K562 (cell line): Measurements from ENCODE around the gene TYW3. TPM values are rescaled to one million over a fixed set of nuclear protein-coding genes. Genes with fewer than 3 reads are reported as not detected.

ENCODE experiments used
- TEAD2 ChIP-seq: fragments of 450-650 bp; IDR thresholded peaks from 2 replicates; pipeline ENCODE4 v1.6.1; 2016; ENCODE audit warnings: missing genetic modification characterization, control low read depth, missing compliant biosample characterization
- TGIF2 ChIP-seq: sonication (generic); formaldehyde crosslinking; IDR thresholded peaks from 2 replicates; pipeline ENCODE4 v1.8.1; 2022; ENCODE audit warnings: mild to moderate bottlenecking, missing genetic modification reagents, moderate library complexity
- ZBTB40 ChIP-seq, 2 experiments: fragments of 450-650 bp in 1 of 2; sonication (generic) in 1 of 2; formaldehyde crosslinking in 1 of 2; IDR thresholded peaks; 2 replicates each; pipeline versions ENCODE4 v1.7.1 to v1.9.0; 2016 to 2022; ENCODE audit warnings: inconsistent platforms in 1 of 2, mild to moderate bottlenecking in 1 of 2, missing genetic modification reagents in 1 of 2
- ZFP1 ChIP-seq: fragments of 450-650 bp; formaldehyde crosslinking; IDR thresholded peaks from 2 replicates; pipeline ENCODE4 v1.4.0; 2020; ENCODE audit warnings: mild to moderate bottlenecking, mixed read lengths
- ZNF75A ChIP-seq: fragments of 450-650 bp; formaldehyde crosslinking; IDR thresholded peaks from 2 replicates; pipeline ENCODE4 v1.4.0; 2020; ENCODE audit warnings: mild to moderate bottlenecking
- polyA plus RNA-seq, 8 experiments: library from polyadenylated mRNA; depleted of rRNA in 4 of 8; stranded (reverse) in 5 of 8; unstranded in 3 of 8; fragments of >200 nt; fragmentation: Nextera tagmentation in 2 of 8; fragmentation: Illumina TruSeq in 1 of 8; extraction: Ambion mirVana in 2 of 8; extraction: Trizol in 1 of 8; gene quantifications; 2 replicates each; pipeline versions ENCODE4 v1.2.1 to v1.2.3, GENCODE V29; 2011 to 2014; ENCODE audit warnings: inconsistent platforms in 1 of 8, missing spikeins in 1 of 8
- total RNA-seq, 7 experiments: library from RNA; depleted of rRNA in 6 of 7; stranded (reverse); fragments of >200 nt in 6 of 7; fragmentation: Illumina TruSeq in 2 of 7; extraction: Trizol in 2 of 7; gene quantifications; 2 replicates each; pipeline versions ENCODE4 v1.2.1 to v1.2.3, GENCODE V29; 2011 to 2021; ENCODE audit warnings: low replicate concordance in 1 of 7

The TYW3 gene
- total and polyA plus RNA-seq, 9 of the 15 experiments (the other 6 are each of a cell fraction or from before 2014, with no cell fraction given): 22.0 to 54.0 (median 41.1) TPM

- TF ChIP-seq ZBTB40 (IDR thresholded peaks at IDR 0.05) (no peak), ZBTB40 (CRISPR knock-in tag; IDR thresholded peaks at IDR 0.05) (no peak), ZNF75A (CRISPR knock-in tag) (no peak), ZFP1 (CRISPR knock-in tag) (no peak), TGIF2 (no peak), TEAD2 (no peak)
Observed at GRCh38 chr1:74699331-74699730, 33.6 kb upstream of the TYW3 start (continued).
